ENCODE results near the gene PALB2. TPM values are rescaled to one million over a fixed set of nuclear protein-coding genes. Genes with fewer than 3 reads are reported as not detected.

PALB2 gene
- total and polyA plus RNA-seq, 2 of the 8 experiments (the other 6 are each of a cell fraction or from before 2014, with no cell fraction given): 12.5 to 33.1 TPM

DNA sequence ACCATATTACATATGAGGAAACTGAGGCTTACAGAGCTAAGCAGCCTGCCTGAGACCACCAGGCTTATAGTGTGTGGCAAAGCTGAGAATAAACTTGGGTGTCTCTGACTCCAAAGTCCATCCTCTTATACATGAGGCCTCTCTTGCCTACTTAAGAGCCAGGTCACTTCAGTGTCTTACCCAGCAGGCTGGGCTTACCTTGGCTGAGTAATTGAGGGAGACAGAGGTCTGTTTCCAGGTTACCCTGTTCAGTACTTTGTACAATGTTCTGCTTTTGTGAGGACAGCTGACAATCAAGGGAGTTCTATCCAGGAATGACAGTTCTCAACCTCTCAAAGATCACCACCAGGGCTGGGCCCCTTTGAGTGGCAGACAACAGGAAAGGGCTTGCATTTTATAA is 59.3 kb downstream of the PALB2 start:
- H2BK12ac ChIP-seq (ENCODE audit: low read depth, low read length): no peak overlapping the region
- CTCF ChIA-PET (ENCODE audit: partially characterized antibody): interaction anchor here (0.7 to 1.1 kb wide), 3 partner anchors 15 to 149 kb away, joined by 3 read pairs; no protein-coding TSS in a partner anchor
- H3K27ac ChIP-seq (ENCODE audit: low read depth, low read length): no peak overlapping the region

More for the DNA sequence above, 59.3 kb downstream of the PALB2 start:
- H3K4me3 ChIP-seq (ENCODE audit: extremely low read depth in 1 of 4, insufficient read depth in 2 of 4, low read depth in 3 of 4, low read length in 4 of 4): no peak overlapping the region
- no peak for TF ChIP-seq SRF (IDR thresholded peaks at IDR 0.05; ENCODE audit: low read depth, low read length)
- TF ChIP-seq POU5F1 (IDR thresholded peaks at IDR 0.05; ENCODE audit: low read depth, low read length): no peak
- no peak for TF ChIP-seq CBX5 (IDR thresholded peaks at IDR 0.05; ENCODE audit: low read depth, low read length)
- no peak for TF ChIP-seq CHD1 (IDR thresholded peaks at IDR 0.05; ENCODE audit: low read depth, low read length)
- TF ChIP-seq, protein P1, sequence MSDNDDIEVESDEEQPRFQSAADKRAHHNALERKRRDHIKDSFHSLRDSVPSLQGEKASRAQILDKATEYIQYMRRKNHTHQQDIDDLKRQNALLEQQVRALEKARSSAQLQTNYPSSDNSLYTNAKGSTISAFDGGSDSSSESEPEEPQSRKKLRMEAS (IDR thresholded peaks at IDR 0.05): no peak
- TF ChIP-seq YY1 (IDR thresholded peaks at IDR 0.05; ENCODE audit: low read depth, low read length): no peak
- no peak for TF ChIP-seq TAF1 (IDR thresholded peaks at IDR 0.05; ENCODE audit: low read depth, low read length)
- no peaks in the 10 kb centered on the region for H3K79me2 ChIP-seq (ENCODE audit: control insufficient read depth in 1 of 2, insufficient read depth in 2 of 2, low read length in 2 of 2)
- H2BK15ac ChIP-seq (ENCODE audit: low read length): no peak overlapping the region
- H3K27me3 ChIP-seq (replicated peaks in 1 of 4; ENCODE audit: control insufficient read depth in 3 of 4, extremely low read depth in 1 of 4, insufficient read depth in 3 of 4, low read length in 3 of 4): no peaks in the 10 kb centered on the region
- no peak overlapping the region for H4K5ac ChIP-seq (ENCODE audit: insufficient read length, low read depth, low read length)
- H2BK5ac ChIP-seq (ENCODE audit: low read depth, low read length): no peak overlapping the region
- H2AK5ac ChIP-seq (ENCODE audit: low read depth, low read length): no peak overlapping the region
- no peak overlapping the region for H3K4ac ChIP-seq (replicated peaks; ENCODE audit: insufficient read length, low read depth, low read length)
- H3K14ac ChIP-seq (ENCODE audit: insufficient read length): no peak overlapping the region
- H3K23ac ChIP-seq (ENCODE audit: insufficient read length): no peak overlapping the region
- H4K8ac ChIP-seq (ENCODE audit: extremely low read depth, insufficient read depth, low read length): no peak overlapping the region
- H3K4me1 ChIP-seq (replicated peaks in 1 of 4; ENCODE audit: control insufficient read depth in 3 of 4, insufficient read depth in 4 of 4, low read length in 3 of 4): no peaks in the 10 kb centered on the region
- DNase-seq (ENCODE audit: low read depth in 1 of 2, low spot score in 2 of 2) (no peak), FAIRE-seq (no peak)
- POLR2A ChIA-PET (ENCODE audit: partially characterized antibody): interaction anchor here (1.1 to 2.5 kb wide), 4 partner anchors 12 to 72 kb away, joined by 3 to 7 read pairs (median 6); partner anchors contain the start of genes DCTN5 and PALB2
- H3K79me1 ChIP-seq (ENCODE audit: low read depth, low read length): 0 out of 2 replicates have a peak, but pooled peaks cover 2% of the 10 kb centered on the region
- H3K23me2 ChIP-seq (ENCODE audit: low read depth, low read length): no peaks in the 10 kb centered on the region
- H3K18ac ChIP-seq (ENCODE audit: extremely low read depth, low read length): no peak overlapping the region
- H4K20me1 ChIP-seq (replicated peaks in 1 of 2; ENCODE audit: control insufficient read depth in 1 of 2, insufficient read depth in 2 of 2, low read length in 2 of 2): peaks cover 2 to 11% of the 10 kb centered on the region in 2 experiments
- H3K9me3 ChIP-seq (ENCODE audit: insufficient read depth in 2 of 2, low read depth in 1 of 2, low read length in 1 of 2): no peaks in the 10 kb centered on the region
- H2BK20ac ChIP-seq (ENCODE audit: low read length): no peak overlapping the region
- no peak overlapping the region for H3K9ac ChIP-seq (replicated peaks in 1 of 4; ENCODE audit: extremely low read depth in 1 of 4, low read depth in 3 of 4, low read length in 3 of 4)
- no peak overlapping the region for H3K4me2 ChIP-seq (ENCODE audit: insufficient read depth in 1 of 2, low read depth in 2 of 2, low read length in 2 of 2)
- H4K91ac ChIP-seq (replicated peaks; ENCODE audit: insufficient read length, low read length): no peak overlapping the region
- no peak overlapping the region for H2AFZ ChIP-seq (ENCODE audit: low read length)
- peaks cover 15 to 50% (median 33%) of the 10 kb centered on the region in 4 experiments; a peak in 7 of 8 replicates for H3K36me3 ChIP-seq (ENCODE audit: control insufficient read depth in 2 of 4, insufficient read depth in 4 of 4, low read length in 3 of 4)
- H2BK120ac ChIP-seq (replicated peaks; ENCODE audit: low read depth, low read length): no peak overlapping the region
- H3K56ac ChIP-seq (replicated peaks; ENCODE audit: insufficient read length, low read depth, low read length): no peak overlapping the region

Data from H1 (cell line).